GM19193 (cell line): ENCODE data around the gene CHIC2.

Experiments
- POLR2A ChIP-seq: IDR thresholded peaks from 4 replicates; pipeline ENCODE4 v1.6.1; 2011; ENCODE audit not compliant: insufficient read depth, insufficient read length; ENCODE audit errors: extremely low read depth

CHIC2 gene

GRCh38 chr4:54095110-54095825, 30.9 kb upstream of the CHIC2 start:
- TF ChIP-seq POLR2A = no peak

GRCh38 chr4:54094451-54094850, 30.0 kb upstream of the CHIC2 start:
- TF ChIP-seq POLR2A = no peak

- TF ChIP-seq POLR2A = no peak
Measured at GRCh38 chr4:54093324-54094240, 29.2 kb upstream of the CHIC2 start.

GRCh38 chr4:54092405-54093323, 28.3 kb upstream of the CHIC2 start:
- no peak for TF ChIP-seq POLR2A

- TF ChIP-seq POLR2A = no peak
Measured at GRCh38 chr4:54091637-54092404, 27.4 kb upstream of the CHIC2 start.

- no peak for TF ChIP-seq POLR2A
Measured at GRCh38 chr4:54090804-54091623, 26.6 kb upstream of the CHIC2 start.

- no peak for TF ChIP-seq POLR2A
Measured at GRCh38 chr4:54090404-54090803, 26.0 kb upstream of the CHIC2 start.

- TF ChIP-seq POLR2A = no peak
Measured at GRCh38 chr4:54089875-54090274, 25.5 kb upstream of the CHIC2 start.

- no peak for TF ChIP-seq POLR2A
Measured at GRCh38 chr4:54085284-54085683, 20.9 kb upstream of the CHIC2 start.

GRCh38 chr4:54082168-54082567, 17.8 kb upstream of the CHIC2 start:
- no peak for TF ChIP-seq POLR2A

GRCh38 chr4:54077812-54078211, 13.4 kb upstream of the CHIC2 start:
- no peak for TF ChIP-seq POLR2A

GRCh38 chr4:54076673-54077072, 12.3 kb upstream of the CHIC2 start:
- TF ChIP-seq POLR2A = no peak

- TF ChIP-seq POLR2A = no peak
Measured at GRCh38 chr4:54074381-54074780, 10.0 kb upstream of the CHIC2 start.
